ENCODE results near the gene FNDC4.

FNDC4 gene

DNA sequence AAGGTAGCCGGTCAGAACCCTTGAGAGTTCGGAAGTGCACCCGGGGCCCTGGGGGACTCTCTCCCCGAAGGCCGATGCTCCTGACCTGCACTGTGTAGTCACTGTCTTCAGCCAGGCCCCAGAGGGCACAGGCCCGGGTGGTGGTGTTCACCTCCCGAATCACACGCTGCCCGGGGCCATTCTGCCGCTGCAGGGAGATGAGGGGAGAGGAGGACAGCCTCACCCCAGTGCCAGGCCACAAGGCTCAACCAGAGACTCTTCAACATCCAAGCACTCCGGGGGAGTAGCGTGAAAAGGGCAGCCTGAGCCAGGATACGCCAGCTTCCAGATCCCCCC lies 1.1 kb downstream of the FNDC4 start:
- no peak for DNase-seq (ENCODE audit: low read depth)

DNA sequence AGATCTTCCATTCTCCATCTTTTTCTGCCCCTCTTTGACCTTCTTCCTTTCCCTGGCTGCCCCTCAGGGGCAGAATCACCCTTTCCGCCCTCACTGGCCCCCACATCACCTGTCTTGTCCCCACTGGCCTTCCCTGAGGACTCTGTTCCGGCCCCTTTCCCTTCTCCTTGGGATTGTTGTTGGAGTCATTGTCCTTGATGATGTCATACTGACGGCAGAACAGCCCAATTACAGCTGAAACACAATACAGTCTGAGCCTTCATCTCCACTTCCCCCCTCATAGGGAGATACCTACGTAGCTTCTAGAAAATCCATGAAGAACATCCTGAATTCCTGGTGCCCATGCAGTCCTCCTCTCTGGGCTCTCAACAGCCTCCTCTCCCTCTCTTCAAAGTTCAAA lies 2.4 kb downstream of the FNDC4 start:
- no peak for DNase-seq (ENCODE audit: low read depth)

DNA sequence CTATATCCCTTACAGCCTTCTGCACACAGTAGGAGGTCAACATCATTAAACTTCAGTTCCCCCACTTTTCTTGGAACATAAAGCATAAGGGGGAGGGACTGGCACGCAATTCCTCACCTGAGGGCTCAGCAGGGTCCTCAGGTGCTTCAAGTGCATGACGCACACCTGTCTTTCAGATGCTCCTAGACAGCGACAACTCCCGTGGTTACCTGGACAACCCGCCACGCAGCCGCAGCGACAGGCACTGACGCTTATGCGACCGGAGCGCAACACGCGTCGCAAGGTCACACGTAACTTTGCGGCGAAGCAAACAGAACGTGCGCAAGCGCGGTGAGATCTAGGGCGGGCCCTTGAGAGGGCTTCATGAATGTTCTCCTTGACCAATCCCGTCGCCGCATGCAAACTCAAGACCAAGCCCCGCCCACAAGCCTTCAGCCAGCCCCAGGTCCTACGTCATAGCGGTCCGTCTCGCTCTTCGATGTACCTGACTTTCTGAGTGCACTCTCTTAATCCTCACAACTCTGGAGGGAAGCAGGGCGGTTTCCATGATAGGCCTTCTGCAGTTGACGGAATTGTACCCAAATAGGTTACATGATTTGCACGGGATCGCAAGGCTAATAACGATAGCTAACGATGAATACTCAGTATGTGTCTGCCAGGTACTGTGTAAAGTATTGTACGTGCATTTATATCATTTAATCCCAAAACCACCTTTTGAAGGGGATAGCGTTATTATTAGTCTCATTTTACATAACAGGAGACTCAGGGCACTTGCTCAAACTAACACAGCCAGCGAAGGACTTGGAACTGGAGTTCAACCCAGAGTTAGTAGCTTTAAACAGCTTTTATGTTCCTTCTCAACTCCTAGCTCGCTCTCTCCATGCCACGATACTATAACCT lies 5.3 kb downstream of the FNDC4 start, which contains the start of gene IFT172:
Gene IFT172 (minus strand): TSS at position 246 of the 900 bp plus-strand sequence. CDS start 90 bp downstream, at position 156.
- DNase-seq (ENCODE audit: low read depth): peak; percentile 99

DNA sequence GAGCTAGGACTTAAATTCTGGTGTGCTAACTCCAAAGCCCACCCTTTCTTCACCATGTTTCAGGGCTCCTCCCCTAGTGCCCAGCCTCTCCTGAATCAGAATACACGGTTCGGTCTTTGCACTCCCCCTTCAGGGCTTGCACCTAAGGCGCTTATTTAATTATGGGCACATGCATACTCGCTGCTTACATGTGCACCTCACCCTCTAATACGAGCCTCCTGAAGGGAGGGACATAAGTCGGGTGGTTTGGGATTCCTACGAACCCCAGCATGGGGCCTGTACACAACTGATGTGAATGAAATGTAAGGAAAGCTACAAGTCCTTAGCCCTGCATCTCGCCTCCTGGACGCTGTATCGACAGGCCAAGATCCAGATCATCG lies 5.9 kb downstream of the FNDC4 start:
- peak; percentile 34 for DNase-seq (ENCODE audit: low read depth)

DNA sequence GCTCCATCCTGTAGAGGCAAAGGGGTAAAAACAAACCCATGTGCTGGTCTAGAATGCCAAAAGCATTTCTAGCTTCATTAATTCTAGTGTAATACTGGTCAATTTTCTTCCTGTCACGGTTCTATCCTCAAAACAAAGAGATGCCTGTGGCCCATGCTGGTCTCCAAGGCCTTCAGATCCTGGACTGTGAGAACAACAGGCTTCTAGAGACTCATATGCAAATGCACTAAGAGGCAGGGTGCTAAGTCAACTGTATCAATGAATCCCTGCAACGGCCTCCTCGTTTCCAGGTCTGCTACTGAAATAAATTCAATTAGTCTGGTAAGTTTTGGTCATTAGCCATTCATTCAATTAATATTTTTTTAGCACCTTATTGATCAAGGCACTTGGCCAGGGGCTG lies 9.5 kb downstream of the FNDC4 start:
- no peak for DNase-seq (ENCODE audit: low read depth)

DNA sequence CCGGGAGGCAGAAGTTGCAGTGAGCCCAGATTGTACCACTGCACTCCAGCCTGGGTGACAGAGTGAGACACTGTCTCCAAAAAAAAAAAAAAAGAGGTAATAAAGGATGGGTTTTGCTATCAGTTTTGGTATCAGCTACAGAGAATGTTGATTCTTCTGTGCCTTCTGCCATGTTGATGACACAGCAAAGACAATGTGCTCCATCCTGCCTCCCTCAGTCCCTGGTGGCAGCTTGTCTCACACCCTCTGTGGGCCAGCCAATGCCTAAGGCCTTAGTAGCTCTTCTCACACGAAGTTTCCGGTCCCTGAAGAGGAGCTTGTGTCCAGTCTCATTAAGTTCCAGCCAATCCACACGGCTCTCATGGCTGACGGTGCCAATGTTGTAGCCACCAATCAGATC lies 23.0 kb downstream of the FNDC4 start:
- no peak for DNase-seq (ENCODE audit: low read depth)

DNA sequence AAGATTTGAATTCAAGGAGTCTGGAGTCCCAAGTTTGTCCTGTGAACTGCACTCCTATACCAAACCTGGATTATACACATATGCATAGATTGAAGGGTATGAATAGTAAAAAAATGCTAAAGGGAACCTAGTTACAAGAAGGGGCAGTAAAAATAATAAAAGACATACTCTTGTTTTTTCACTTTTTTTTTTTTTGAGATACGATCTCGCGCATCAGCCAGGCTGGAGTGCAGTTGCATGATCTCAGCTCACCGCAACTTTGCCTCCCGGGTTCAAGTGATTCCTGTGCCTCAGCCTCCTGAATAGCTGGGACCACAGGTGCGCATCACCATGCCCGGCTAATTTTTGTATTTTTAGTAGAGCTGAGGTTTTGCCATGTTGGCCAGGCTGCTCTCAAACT lies 30.6 kb downstream of the FNDC4 start:
- no peak for DNase-seq (ENCODE audit: low read depth)

DNA sequence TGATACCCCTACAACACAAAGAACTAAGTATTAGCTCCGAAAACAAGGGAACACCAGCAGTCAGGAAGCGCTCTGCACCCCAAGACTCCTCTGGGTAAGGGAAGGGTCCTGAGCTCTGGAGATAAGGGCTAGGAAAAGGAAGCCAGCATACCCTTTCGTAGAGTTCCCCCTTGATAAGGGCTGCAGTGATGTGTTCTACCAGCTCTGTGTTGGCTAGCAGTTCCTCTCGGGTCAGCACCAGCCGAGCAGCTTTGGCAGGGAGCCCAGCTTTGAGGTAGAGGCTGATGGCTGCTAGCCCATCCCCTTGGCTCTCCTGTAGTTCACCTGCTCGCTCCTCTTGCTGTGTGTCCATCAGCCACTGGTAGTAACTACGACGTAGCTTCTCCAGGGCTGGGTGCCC lies 33.9 kb downstream of the FNDC4 start:
- no peak for DNase-seq (ENCODE audit: low read depth)

DNA sequence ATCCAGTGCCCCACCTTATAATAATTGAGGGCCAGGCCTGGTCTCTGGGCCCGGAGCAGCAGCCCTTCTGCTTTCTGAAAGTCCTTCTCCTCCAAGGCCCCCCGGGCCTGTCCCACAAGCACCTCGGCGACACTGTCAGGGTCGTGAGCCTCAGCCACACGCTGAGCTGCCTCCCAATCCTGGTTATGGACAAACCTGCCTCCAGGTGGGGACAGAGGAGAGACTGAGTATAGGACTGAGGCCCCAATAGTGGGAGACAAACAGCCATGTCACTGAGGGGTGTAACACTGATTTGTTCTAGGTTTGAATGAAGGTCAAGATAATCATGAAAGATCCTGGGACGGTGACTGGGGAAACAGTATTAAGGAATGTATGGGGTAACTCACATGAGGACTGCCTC lies 41.0 kb downstream of the FNDC4 start:
- DNase-seq (ENCODE audit: low read depth): no peak

DNA sequence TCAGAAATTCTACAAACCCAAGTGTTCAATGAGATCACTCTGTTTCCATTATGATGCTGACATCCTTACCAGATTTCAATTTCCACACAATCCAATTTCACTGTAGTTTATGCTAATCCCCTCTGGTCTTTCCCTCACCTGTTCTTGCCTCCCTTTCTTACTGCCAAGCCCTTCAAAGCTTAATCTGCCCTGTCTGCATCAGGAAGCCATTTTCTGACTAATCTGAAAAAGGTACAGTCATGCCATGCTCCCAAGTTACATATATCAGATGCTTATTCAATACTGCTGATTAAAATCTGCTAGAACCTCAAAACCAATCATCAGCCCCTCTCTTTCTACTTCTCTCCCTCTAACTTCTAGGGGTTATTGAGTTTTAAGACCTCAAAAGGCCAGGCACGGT lies 43.9 kb downstream of the FNDC4 start:
- DNase-seq (ENCODE audit: low read depth): no peak

DNA sequence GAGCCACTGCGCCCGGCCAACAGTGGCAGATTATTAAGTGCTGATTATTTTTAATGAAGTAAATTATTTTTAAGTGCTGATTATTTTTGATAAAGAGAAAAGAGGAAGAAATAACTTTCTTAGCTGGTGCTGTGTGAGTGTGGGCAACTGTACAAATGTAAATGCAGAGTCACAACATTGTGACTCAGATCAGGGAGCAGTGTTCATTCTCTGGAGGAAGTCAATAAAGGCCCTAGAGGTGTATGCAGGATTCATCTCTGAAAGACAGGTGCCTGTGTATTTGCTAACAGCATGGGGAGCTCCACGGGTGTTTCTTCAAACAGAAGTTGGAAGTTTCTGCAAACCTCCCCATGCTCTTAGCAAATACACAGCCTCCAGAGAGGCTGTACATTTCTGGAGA lies 46.6 kb downstream of the FNDC4 start:
- no peak for DNase-seq (ENCODE audit: low read depth)

DNA sequence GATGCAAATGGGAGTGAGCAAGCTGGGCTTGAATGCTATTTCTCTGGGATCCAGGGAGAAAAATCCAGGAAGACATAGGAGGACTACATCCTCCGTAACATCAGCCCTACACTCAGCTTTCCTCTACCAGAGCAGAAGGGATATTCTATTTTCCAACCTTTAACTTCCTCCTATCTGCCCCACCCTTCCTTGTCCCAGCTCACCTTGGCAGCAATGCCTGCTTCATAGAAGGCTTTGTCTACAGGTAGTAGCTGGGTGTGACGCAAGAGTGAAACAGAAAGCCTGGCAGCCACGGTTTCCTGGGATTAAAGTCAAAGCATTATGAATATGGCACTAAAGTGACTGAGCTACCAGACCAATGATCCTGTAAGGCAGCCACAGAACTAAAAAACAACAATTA lies 48.9 kb downstream of the FNDC4 start:
- no peak for DNase-seq (ENCODE audit: low read depth)

DNA sequence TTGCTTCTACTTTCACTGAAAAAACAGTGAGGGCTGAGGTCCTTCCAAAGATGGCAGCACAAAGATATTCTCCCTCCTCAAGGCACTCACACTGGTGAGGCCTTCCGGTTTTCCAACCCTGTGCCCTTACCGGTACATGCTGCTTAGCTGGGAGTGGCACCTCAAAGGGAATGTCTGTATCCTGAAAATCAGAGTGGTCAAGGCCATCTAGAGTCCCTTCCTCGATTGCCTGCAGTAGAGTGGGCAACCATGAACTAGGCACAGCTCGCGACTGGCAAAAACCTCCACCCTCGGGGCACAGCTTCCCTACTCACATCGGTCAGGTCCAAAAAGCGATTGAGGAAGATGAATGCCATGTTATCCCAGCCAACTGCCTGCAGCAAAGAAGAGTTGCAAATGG lies 49.4 kb downstream of the FNDC4 start:
- no peak for DNase-seq (ENCODE audit: low read depth)

DNA sequence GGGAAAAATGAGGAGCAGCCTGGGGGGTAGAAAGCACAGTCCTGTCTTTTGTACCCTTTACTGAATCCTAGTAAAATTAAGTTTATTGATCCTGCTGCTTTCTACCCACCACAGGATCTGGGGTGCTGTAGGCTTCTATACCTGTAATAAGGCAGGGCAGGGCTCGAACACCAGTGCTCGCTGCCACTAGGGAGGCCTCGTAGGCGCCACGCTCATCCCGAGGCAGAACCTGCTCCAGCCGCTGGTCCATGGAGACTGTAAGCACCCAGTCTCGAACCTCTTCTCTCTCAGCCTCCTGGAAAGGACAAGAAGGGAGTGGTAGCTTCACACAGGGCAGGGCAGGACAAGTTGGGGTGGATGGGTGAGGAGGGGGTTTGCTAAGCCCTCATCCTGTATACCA lies 49.8 kb downstream of the FNDC4 start:
- DNase-seq (ENCODE audit: low read depth): no peak

DNA sequence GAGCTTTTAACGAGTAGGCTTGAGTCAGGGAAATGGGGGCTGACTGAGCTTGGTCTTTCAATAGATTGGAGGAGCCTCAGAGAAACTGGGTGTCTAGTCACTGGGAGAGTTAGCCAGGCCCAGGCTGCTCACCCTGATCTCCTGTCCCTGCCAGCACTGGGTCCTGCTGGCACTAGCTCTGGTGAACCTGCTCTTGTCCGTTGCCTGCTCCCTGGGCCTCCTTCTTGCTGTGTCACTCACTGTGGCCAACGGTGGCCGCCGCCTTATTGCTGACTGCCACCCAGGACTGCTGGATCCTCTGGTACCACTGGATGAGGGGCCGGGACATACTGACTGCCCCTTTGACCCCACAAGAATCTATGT lies 52.1 kb downstream of the FNDC4 start:
- DNase-seq (ENCODE audit: low read depth): no peak

DNA sequence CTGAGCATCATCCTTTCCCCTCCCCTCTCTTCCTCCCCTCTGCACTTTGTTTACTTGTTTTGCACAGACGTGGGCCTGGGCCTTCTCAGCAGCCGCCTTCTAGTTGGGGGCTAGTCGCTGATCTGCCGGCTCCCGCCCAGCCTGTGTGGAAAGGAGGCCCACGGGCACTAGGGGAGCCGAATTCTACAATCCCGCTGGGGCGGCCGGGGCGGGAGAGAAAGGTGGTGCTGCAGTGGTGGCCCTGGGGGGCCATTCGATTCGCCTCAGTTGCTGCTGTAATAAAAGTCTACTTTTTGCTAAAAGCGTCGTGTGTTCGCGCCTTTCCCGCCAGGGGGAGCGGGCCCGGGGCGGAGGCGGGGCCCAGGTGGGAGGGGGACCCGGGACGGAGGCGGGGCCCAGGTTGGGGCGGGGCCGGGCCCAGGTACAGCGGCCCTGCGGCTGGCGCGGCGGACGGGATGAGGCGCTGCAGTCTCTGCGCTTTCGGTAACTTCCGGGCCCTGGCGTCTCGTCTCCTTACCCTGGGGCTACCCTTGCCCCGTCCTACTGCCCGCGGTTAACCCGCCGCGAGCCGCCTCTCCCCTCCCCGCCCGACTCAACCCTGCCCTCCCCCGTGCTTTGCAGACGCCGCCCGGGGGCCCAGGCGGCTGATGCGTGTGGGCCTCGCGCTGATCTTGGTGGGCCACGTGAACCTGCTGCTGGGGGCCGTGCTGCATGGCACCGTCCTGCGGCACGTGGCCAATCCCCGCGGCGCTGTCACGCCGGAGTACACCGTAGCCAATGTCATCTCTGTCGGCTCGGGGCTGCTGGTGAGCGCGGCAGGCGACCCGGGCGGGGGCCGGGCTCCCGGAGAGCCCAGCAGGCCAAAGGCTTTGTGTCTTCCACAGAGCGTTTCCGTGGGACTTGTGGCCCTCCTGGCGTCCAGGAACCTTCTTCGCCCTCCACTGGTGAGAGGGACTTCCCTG lies 52.8 kb downstream of the FNDC4 start, which contains the start of gene KRTCAP3:
Gene KRTCAP3 (plus strand): TSS at position 424 of the 962 bp plus-strand sequence. CDS start 32 bp downstream, at position 456.
- no peak for DNase-seq (ENCODE audit: low read depth)

Measured in iris pigment epithelial cell (primary cell).